DOHH2 (cell line): Measurements from ENCODE around the gene C1orf226.

Experiments used
- CTCF ChIP-seq: fragments of 200-600 bp; sonication (generic); IDR thresholded peaks from one replicate; pipeline ENCODE4 v1.5.1; 2014; ENCODE audit warnings: antibody characterized with exemption, mild to moderate bottlenecking, low read depth, low read length; ENCODE audit not compliant: poor library complexity, severe bottlenecking
- EZH2phosphoT487 ChIP-seq: fragments of 200-600 bp; sonication (generic); IDR thresholded peaks from 2 replicates; pipeline ENCODE4 v1.6.1; 2017; ENCODE audit warnings: borderline replicate concordance, mild to moderate bottlenecking, antibody characterized with exemption, low read length, moderate library complexity, mixed read lengths

GRCh38 chr1:162351246-162351842 is 30.2 kb upstream of the C1orf226 start:
- no peak for TF ChIP-seq CTCF
- no peak for TF ChIP-seq EZH2phosphoT487
